PFSK-1 (cell line): Measurements from ENCODE around the gene MEGF6.

Experiments used
- FOXP2 ChIP-seq: optimal IDR thresholded peaks from 2 replicates; pipeline ENCODE3; 2011; ENCODE audit warnings: borderline replicate concordance, control low read depth, inconsistent platforms; ENCODE audit not compliant: insufficient read depth; ENCODE audit errors: extremely low read length, extremely low read depth
- POLR2AphosphoS5 ChIP-seq: IDR thresholded peaks from 2 replicates; pipeline ENCODE4 v1.6.1; 2012; ENCODE audit warnings: low read depth, mild to moderate bottlenecking, control low read depth, low read length, moderate library complexity
- SIN3A ChIP-seq: IDR thresholded peaks from 2 replicates; pipeline ENCODE4 v1.6.1; 2012; ENCODE audit warnings: mild to moderate bottlenecking, low read length, moderate library complexity, borderline replicate concordance; ENCODE audit not compliant: insufficient read depth
- TAF1 ChIP-seq: IDR thresholded peaks from 2 replicates; pipeline ENCODE4 v1.6.1; 2012; ENCODE audit warnings: low read length, control low read depth, borderline replicate concordance; ENCODE audit not compliant: insufficient read depth
- TF ChIP-seq, protein P1 (sequence below), 2 experiments: IDR thresholded peaks; 2 replicates each; pipeline versions ENCODE4 v1.6.1 to v1.8.0; 2011 to 2012; ENCODE audit warnings: low read depth in 2 of 2, low read length in 2 of 2, control low read depth in 1 of 2, inconsistent platforms in 1 of 2, mild to moderate bottlenecking in 1 of 2, moderate library complexity in 1 of 2; ENCODE audit not compliant: insufficient read depth in 1 of 2

GRCh38 chr1:3473381-3473844, 137.9 kb downstream of the MEGF6 start:
- TF ChIP-seq TAF1 = no peak
- no peak for TF ChIP-seq POLR2AphosphoS5
- TF ChIP-seq, protein P1, sequence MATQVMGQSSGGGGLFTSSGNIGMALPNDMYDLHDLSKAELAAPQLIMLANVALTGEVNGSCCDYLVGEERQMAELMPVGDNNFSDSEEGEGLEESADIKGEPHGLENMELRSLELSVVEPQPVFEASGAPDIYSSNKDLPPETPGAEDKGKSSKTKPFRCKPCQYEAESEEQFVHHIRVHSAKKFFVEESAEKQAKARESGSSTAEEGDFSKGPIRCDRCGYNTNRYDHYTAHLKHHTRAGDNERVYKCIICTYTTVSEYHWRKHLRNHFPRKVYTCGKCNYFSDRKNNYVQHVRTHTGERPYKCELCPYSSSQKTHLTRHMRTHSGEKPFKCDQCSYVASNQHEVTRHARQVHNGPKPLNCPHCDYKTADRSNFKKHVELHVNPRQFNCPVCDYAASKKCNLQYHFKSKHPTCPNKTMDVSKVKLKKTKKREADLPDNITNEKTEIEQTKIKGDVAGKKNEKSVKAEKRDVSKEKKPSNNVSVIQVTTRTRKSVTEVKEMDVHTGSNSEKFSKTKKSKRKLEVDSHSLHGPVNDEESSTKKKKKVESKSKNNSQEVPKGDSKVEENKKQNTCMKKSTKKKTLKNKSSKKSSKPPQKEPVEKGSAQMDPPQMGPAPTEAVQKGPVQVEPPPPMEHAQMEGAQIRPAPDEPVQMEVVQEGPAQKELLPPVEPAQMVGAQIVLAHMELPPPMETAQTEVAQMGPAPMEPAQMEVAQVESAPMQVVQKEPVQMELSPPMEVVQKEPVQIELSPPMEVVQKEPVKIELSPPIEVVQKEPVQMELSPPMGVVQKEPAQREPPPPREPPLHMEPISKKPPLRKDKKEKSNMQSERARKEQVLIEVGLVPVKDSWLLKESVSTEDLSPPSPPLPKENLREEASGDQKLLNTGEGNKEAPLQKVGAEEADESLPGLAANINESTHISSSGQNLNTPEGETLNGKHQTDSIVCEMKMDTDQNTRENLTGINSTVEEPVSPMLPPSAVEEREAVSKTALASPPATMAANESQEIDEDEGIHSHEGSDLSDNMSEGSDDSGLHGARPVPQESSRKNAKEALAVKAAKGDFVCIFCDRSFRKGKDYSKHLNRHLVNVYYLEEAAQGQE (IDR thresholded peaks at IDR 0.05; ENCODE audit: insufficient read depth in 1 of 2, low read depth in 2 of 2, low read length in 2 of 2) = no peak
- no peak for TF ChIP-seq SIN3A
- no peak for TF ChIP-seq FOXP2
